H9 (cell line): Measurements from ENCODE around the gene TMEM127. TPM values are rescaled to one million over a fixed set of nuclear protein-coding genes. Genes with fewer than 3 reads are reported as not detected.

Source experiments
- DNase-seq: peaks from one replicate; pipeline ENCODE4 v3.0.0-alpha.2; 2017
- H2AFZ ChIP-seq: one replicate; pipeline ENCODE4 v1.6.1; 2013; ENCODE audit warnings: mild to moderate bottlenecking, low read length, control low read depth, moderate library complexity
- H2AK5ac ChIP-seq: 2 replicates; pipeline ENCODE4 v1.6.1; 2013; ENCODE audit warnings: low read length, control low read depth, mixed read lengths; ENCODE audit not compliant: insufficient read length
- H2BK120ac ChIP-seq: one replicate; pipeline ENCODE4 v1.6.1; 2013; ENCODE audit warnings: low read depth, mild to moderate bottlenecking, low read length, control low read depth, inconsistent platforms; ENCODE audit not compliant: poor library complexity, severe bottlenecking
- H2BK12ac ChIP-seq: 2 replicates; pipeline ENCODE4 v1.6.1; 2013; ENCODE audit warnings: low read length, control low read depth, mixed read lengths, low read depth; ENCODE audit not compliant: insufficient read length
- H2BK15ac ChIP-seq: 2 replicates; pipeline ENCODE4 v1.6.1; 2013; ENCODE audit warnings: low read depth, low read length, control low read depth
- H2BK20ac ChIP-seq: one replicate; pipeline ENCODE4 v1.6.1; 2013; ENCODE audit warnings: low read depth, mild to moderate bottlenecking, low read length, control low read depth, inconsistent platforms; ENCODE audit not compliant: poor library complexity, severe bottlenecking
- H2BK5ac ChIP-seq: 2 replicates; pipeline ENCODE4 v1.6.1; 2013; ENCODE audit warnings: low read length, control low read depth, mixed read lengths; ENCODE audit not compliant: insufficient read length
- H3K14ac ChIP-seq: 2 replicates; pipeline ENCODE4 v1.6.1; 2013; ENCODE audit warnings: low read length, control low read depth; ENCODE audit not compliant: insufficient read depth
- H3K18ac ChIP-seq: 2 replicates; pipeline ENCODE4 v1.6.1; 2013; ENCODE audit warnings: low read depth, mild to moderate bottlenecking, mixed read lengths, low read length, control low read depth; ENCODE audit not compliant: insufficient read length
- H3K23ac ChIP-seq: 2 replicates; pipeline ENCODE4 v1.6.1; 2013; ENCODE audit warnings: low read length, control low read depth, mixed read lengths, low read depth; ENCODE audit not compliant: insufficient read length
- H3K23me2 ChIP-seq: 2 replicates; pipeline ENCODE4 v1.6.1; 2013; ENCODE audit warnings: low read depth, mild to moderate bottlenecking, mixed read lengths, low read length, control low read depth; ENCODE audit not compliant: insufficient read length, poor library complexity, severe bottlenecking
- H3K27ac ChIP-seq: 2 replicates; pipeline ENCODE4 v1.5.1; 2013; ENCODE audit warnings: low read length, control low read depth, mixed read lengths, low read depth; ENCODE audit not compliant: insufficient read length
- H3K27me3 ChIP-seq: 2 replicates; pipeline ENCODE4 v1.6.1; 2013; ENCODE audit warnings: low read length, control low read depth, inconsistent platforms; ENCODE audit not compliant: insufficient read depth
- H3K4ac ChIP-seq: 2 replicates; pipeline ENCODE4 v1.6.1; 2013; ENCODE audit warnings: low read depth, mild to moderate bottlenecking, control low read depth, inconsistent platforms, low read length, moderate library complexity
- H3K4me1 ChIP-seq: 2 replicates; pipeline ENCODE4 v1.6.1; 2013; ENCODE audit warnings: low read length, control low read depth, inconsistent platforms; ENCODE audit not compliant: insufficient read depth
- H3K4me2 ChIP-seq: 2 replicates; pipeline ENCODE4 v1.6.1; 2013; ENCODE audit warnings: low read length, control low read depth, mixed read lengths; ENCODE audit not compliant: insufficient read length, insufficient read depth
- H3K56ac ChIP-seq: 2 replicates; pipeline ENCODE4 v1.6.1; 2013; ENCODE audit warnings: low read depth, mild to moderate bottlenecking, mixed read lengths, low read length, control low read depth; ENCODE audit not compliant: insufficient read length
- H3K79me1 ChIP-seq: 2 replicates; pipeline ENCODE4 v1.6.1; 2013; ENCODE audit warnings: low read depth, mild to moderate bottlenecking, moderate library complexity, low read length, control low read depth, inconsistent platforms; ENCODE audit not compliant: insufficient read depth, poor library complexity, severe bottlenecking
- H3K79me2 ChIP-seq: 2 replicates; pipeline ENCODE4 v1.6.1; 2013; ENCODE audit warnings: low read length, control low read depth, inconsistent platforms; ENCODE audit not compliant: insufficient read depth
- H3K9ac ChIP-seq: 2 replicates; pipeline ENCODE4 v1.6.1; 2013; ENCODE audit warnings: low read length, control low read depth, mixed read lengths; ENCODE audit not compliant: insufficient read length; ENCODE audit errors: extremely low read depth
- H3K9me3 ChIP-seq: one replicate; pipeline ENCODE4 v1.6.1; 2013; ENCODE audit warnings: low read depth, low read length, inconsistent platforms; ENCODE audit not compliant: control insufficient read depth
- H3T11ph ChIP-seq: one replicate; pipeline ENCODE4 v1.6.1; 2013; ENCODE audit warnings: mild to moderate bottlenecking, low read length, control low read depth, inconsistent platforms
- H4K20me1 ChIP-seq: one replicate; pipeline ENCODE4 v1.6.1; 2013; ENCODE audit not compliant: control insufficient read depth, insufficient read length, insufficient read depth
- H4K5ac ChIP-seq: 2 replicates; pipeline ENCODE4 v1.6.1; 2013; ENCODE audit warnings: low read depth, mild to moderate bottlenecking, mixed read lengths, low read length, control low read depth; ENCODE audit not compliant: insufficient read length
- H4K8ac ChIP-seq: replicated peaks from 2 replicates; pipeline ENCODE4 v1.6.1; 2013; ENCODE audit warnings: low read length, control low read depth, mixed read lengths, low read depth; ENCODE audit not compliant: insufficient read length
- H4K91ac ChIP-seq: 2 replicates; pipeline ENCODE4 v1.6.1; 2013; ENCODE audit warnings: low read depth, mild to moderate bottlenecking, moderate library complexity, mixed read lengths, low read length, control low read depth; ENCODE audit not compliant: insufficient read length
- H3K27ac Mint-ChIP-seq, 3 experiments: 2 replicates in 2 of 3; 3 replicates in 1 of 3; pipeline ENCODE4 v1.8.0; 2020 to 2021; ENCODE audit warnings: mixed read lengths in 3 of 3, mild to moderate bottlenecking in 1 of 3, moderate library complexity in 1 of 3
- H3K27me3 Mint-ChIP-seq: 2 replicates; pipeline ENCODE4 v1.8.0; 2021; ENCODE audit warnings: low read depth, mild to moderate bottlenecking, moderate library complexity, mixed read lengths
- H3K36me3 Mint-ChIP-seq, 3 experiments: 2 replicates in 2 of 3; 3 replicates in 1 of 3; pipeline ENCODE4 v1.8.0; 2020 to 2021; ENCODE audit warnings: low read depth in 3 of 3, mixed read lengths in 3 of 3; ENCODE audit not compliant: insufficient read depth in 1 of 3
- H3K4me1 Mint-ChIP-seq, 2 experiments: 2 replicates each; pipeline ENCODE4 v1.8.0; 2020; ENCODE audit warnings: mixed read lengths in 2 of 2
- H3K4me3 Mint-ChIP-seq, 2 experiments: 2 replicates in 1 of 2; 3 replicates in 1 of 2; pipeline ENCODE4 v1.8.0; 2020 to 2021; ENCODE audit warnings: mild to moderate bottlenecking in 2 of 2, mixed read lengths in 2 of 2, moderate library complexity in 1 of 2
- H3K9me3 Mint-ChIP-seq, 2 experiments: 2 replicates in 1 of 2; 3 replicates in 1 of 2; pipeline ENCODE4 v1.8.0; 2020; ENCODE audit warnings: mild to moderate bottlenecking in 2 of 2, mixed read lengths in 2 of 2, moderate library complexity in 1 of 2
- CTCF ChIP-seq: fragments of 200-600 bp; sonication (generic); conservative IDR thresholded peaks from 3 replicates; pipeline ENCODE4 v1.8.0; 2021; ENCODE audit warnings: antibody characterized with exemption, mild to moderate bottlenecking
- WGBS: extraction: QIAGEN DNeasy Blood & Tissue Kit; methylation state at CpG from one replicate; pipeline ENCODE4 v1.1.7; 2013; ENCODE audit warnings: missing lambda C conversion rate, low lambda C conversion rate, mixed read lengths; ENCODE audit not compliant: insufficient read length; ENCODE audit errors: extremely low coverage; 5-methylcytosine and 5-hydroxymethylcytosine counted together
- total RNA-seq: library from RNA; stranded (reverse); gene quantifications from 2 replicates; pipeline ENCODE4 v1.2.1, GENCODE V29; 2021

Gene TMEM127
- total RNA-seq, 1 experiment from 2014 or later, result 30.1 TPM

GRCh38 chr2:96262306-96262705, 3.5 kb downstream of the TMEM127 start:
- Histone ChIP-seq H2BK120ac (no peak overlapping the region), H3K79me2 (no peaks in the 10 kb centered on the region; the same call in 1 of the 2 replicates), H2AK5ac (no peak overlapping the region), H3K23ac (no peak overlapping the region), H3K9me3 (no peaks in the 10 kb centered on the region), H2BK12ac (no peak overlapping the region), H3K4me1 (no peaks in the 10 kb centered on the region), H3K18ac (no peak overlapping the region), H3K23me2 (peaks cover 5% of the 10 kb centered on the region), H3K4ac (no peak overlapping the region), H4K91ac (no peak overlapping the region), H3K27ac (no peak overlapping the region), H2BK5ac (no peak overlapping the region), H3K56ac (no peak overlapping the region), H3T11ph (no peak overlapping the region), H3K27me3 (no peaks in the 10 kb centered on the region), H3K4me2 (no peak overlapping the region), H3K14ac (no peak overlapping the region), H2BK20ac (no peak overlapping the region), H3K79me1 (peaks cover 5% of the 10 kb centered on the region), H3K9ac (no peak overlapping the region), H4K20me1 (no peaks in the 10 kb centered on the region), H4K8ac (no peak overlapping the region), H4K5ac (no peak overlapping the region), H2AFZ (no peak overlapping the region), H2BK15ac (no peak overlapping the region)
- no CpG with 5 or more reads among the region's 2 CpGs for WGBS
- no peak for TF ChIP-seq CTCF
- no peak for DNase-seq
- H3K36me3 Mint-ChIP-seq, result peaks cover 0 to 23% (median 6%) of the 10 kb centered on the region in 3 experiments; a peak in 5 of 7 replicates
- H3K4me1 Mint-ChIP-seq, result peaks cover 26 to 29% of the 10 kb centered on the region in 2 experiments
- H3K4me3 Mint-ChIP-seq, result no peak overlapping the region
- no peaks in the 10 kb centered on the region for H3K27me3 Mint-ChIP-seq
- no peak overlapping the region for H3K27ac Mint-ChIP-seq
- no peaks in the 10 kb centered on the region for H3K9me3 Mint-ChIP-seq
